Inflammatory macrophage treated with lipopolysaccharide for 4 hours (primary cell): ENCODE data around the gene CFAP77.
A peak's percentile ranks its signal among the peaks of the same experiment; 100 is the strongest.
"Not testable (repeated sequence)": the region's sequence is repeated elsewhere in the genome, so short reads cannot be mapped to it uniquely, and the experiment has no call there.

ENCODE experiments used
- DNase-seq: peaks from one replicate; pipeline ENCODE4 v3.0.0-alpha.2; 2020

CFAP77 gene

DNA sequence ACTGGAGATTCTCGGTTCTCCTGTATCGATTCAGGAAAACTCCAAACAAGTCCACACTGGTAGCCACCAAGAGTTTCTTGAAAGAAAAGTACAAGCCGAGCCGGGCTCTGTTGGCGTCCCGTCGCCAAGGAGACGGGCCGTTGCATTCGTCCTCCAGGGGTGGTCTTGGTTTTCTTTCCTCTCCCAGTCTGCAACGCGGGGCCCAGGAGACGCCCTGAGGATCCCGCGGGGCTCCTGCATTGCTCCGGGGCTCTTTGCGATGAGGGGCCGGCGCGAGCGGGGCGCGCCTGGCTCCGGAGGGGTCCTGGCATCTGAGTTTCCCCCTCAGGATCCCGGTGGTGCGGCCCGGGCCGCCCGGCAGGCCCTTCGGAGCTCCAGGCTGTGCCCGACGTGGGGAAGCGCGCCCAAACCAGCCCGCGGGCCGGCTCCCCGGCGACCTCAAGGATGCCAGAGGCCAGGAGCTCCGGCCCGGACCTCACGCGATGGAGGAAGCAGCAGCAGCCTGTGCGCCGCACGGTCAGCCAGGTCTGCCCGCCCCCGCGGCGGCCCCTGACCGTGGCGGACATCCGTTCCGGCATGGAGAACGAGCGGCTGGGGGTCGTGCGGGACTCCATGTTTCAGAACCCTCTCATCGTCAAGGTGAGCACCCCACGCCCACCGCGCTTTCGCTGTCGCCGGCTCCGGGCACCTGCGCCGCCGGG lies at the start of gene CFAP77:
TSS of gene CFAP77 (plus strand) at position 384 of the 701 bp plus-strand sequence. CDS start at position 445, 61 bp downstream.
- peak; percentile 38 for DNase-seq

DNA sequence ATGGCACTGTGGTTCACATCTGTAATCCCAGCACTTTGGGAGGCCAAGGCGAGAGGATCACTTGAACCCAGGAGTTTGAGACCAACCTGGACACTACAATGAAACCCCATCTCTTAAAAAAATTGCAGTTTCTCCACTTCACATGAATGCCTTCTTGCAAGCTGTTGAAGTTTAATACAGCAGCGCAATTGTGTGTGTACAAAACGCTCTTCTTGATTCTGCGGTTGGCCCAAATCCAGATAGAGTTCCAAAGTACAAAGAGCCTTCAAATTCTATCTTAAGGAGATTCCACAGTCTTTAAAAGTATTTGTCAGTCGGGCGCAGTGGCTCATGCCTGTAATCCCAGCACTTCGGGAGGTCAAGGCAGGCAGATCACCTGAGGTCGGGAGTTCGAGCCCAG lies 45.9 kb upstream of the CFAP77 start:
- no peak for DNase-seq

DNA sequence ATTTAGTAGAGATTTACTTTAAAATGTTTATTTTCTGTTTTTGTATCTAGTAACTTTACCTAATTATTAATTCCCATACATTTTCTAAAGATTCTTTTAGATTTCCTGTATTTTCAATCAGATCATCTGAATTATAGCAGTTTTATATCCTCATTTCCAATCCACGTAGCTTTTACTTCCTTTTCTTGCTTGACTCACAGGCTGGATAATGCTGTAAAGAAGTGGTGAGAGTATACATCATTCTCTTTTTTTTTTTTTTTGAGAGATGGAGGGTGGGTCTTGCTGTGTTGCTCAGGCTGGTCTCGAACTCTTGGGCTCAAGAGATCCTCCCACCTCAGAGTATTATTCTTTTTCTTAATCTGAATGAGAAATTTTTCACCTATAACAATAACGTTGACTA lies 44.0 kb upstream of the CFAP77 start:
- peak; percentile 65 for DNase-seq

DNA sequence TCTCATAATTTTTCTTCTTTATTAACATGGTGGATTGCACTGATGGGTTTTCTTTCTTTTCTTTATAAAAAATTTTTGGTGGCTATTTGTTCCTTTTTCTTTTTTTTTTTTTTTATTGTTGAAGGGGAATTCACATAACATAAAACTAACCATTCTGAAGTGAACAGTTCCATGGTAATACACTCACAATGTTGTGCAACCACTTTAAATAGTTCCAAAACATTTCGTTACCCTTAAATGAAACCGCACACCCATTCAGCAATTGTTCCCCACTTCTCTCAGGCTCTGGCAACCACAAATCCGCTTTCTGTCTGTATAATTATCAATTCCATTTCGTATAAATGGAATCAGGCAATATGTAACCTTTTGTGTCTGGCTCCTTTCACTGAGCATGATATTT lies 43.5 kb upstream of the CFAP77 start:
- DNase-seq, result peak; percentile 74

DNA sequence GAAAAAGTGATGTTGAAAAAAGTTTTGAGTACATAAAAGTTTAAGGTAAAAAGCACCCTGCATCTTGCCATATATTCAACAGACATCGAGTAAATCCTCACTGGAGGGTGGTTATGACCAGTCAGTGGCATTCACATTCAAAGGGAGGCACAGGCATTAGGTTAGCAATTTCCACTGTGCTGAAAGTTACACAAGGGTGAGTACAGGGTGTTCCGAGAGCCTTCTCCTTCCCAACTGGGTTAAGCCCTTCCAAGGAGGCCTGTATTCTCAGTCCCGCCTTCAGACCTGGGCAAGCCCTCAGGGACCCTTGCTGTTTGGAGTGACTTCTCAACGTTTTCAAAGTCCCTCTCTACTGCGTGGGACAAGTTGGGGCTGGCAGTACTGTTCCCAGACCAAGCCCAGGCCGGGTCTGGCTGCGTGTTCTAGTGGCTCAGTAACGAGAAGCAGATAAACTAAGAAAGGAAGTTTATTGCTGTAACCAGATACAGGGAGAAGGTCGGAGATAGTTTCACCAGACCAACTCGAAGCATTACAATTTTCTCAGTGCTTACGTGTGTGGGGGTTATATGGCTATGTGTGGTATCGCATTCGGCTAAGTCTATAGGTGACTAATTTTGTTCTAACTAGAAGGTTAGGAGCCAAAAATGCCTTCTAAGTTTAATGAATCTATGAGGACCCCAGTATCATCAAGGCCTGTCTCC lies 42.2 kb upstream of the CFAP77 start:
- DNase-seq, result no peak

DNA sequence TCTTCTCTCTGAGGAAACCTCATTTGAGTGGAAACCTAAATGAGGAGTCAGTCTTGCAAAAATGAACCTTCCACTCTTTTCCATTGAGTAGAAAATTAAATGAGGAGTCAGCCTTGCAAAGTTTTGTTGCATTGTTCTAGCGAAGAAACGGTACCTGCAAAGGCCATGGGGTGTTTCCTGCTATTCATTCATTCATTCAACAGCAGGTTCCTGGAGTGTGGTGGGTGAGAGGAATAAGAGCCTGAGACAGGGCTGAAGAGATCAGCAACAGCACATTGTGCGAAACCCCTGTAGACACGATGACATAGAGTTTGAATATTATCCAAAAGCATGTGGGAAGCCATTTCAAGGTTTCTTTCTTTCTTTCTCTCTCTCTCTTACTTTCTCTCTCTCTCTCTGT lies 40.6 kb upstream of the CFAP77 start:
- no peak for DNase-seq

DNA sequence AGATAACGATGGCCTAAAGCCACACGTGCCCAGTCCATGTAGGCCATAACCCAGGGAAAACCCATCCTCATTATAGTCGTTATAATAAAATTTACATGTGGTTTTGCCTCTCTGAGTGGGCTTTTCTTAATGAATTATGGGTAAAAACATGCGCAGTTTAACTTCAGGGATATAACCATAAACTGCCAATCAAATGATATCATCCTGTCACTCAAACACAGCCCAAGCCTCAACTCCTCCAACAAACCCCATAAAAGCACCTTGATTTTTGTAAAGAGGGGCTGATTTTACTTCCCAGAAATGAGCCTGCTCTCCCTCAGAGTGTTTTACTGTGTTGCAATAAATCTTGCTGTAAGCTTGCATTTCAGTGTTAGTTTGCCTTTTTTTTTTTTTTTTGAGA lies 39.4 kb upstream of the CFAP77 start:
- no peak for DNase-seq

DNA sequence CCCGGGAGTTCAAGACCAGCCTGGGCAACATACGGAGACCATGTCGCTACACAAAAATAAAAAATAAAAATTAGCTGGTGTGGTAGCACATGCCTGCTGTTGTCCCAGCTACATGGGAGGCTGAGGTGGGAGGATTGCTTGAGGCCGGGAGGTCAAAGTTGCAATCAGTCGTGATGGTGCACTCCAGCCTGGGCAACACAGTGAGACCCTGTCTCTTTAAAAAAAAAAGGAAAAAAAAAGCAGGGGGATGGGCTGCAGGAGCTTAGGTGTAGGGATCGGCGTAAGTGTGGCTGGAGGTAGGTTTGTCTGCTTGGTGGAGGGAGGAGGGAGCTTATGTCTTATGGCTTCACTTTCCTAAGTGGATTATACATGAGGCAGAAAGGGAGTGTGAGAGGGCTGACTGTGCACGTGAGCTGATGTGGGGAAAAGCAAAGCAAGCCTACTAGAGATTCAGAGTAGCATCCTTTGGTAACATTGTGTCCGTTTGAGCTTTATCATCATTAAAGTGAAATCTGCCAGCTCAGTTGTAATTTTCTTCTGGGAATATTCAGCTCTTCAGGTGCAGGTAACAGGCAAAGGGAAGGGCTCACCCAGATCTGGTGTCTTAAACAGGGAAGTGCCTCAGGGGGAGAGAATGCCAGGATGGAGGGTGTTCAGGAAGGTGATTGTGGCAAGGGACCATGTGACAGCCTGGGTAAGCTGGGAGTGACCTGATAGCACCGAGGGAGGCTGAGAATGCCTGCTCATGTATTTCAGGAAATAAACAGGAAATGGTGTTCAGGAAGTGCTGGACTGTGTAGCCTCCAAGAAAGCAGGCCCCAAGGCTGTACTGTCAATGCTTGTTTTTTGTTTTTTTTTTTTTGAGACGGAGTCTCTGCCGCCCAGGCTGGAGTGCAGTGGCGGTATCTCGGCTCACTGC lies 37.6 kb upstream of the CFAP77 start:
- peak; percentile 84 for DNase-seq

DNA sequence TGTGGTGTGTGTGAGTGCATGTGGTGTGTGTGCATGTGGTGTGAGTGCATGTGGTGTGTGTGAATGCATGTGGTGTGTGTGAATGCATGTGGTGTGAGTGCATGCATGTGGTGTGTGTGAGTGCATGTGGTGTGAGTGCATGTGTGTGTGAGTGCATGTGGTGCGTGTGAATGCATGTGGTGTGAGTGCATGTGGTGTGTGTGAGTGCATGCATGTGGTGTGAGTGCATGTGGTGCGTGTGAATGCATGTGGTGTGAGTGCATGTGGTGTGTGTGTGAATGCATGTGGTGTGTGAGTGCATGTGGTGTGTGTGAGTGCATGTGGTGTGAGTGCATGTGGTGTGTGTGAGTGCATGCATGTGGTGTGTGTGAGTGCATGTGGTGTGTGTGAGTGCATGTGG lies 32.2 kb upstream of the CFAP77 start:
- not testable (repeated sequence) for DNase-seq

DNA sequence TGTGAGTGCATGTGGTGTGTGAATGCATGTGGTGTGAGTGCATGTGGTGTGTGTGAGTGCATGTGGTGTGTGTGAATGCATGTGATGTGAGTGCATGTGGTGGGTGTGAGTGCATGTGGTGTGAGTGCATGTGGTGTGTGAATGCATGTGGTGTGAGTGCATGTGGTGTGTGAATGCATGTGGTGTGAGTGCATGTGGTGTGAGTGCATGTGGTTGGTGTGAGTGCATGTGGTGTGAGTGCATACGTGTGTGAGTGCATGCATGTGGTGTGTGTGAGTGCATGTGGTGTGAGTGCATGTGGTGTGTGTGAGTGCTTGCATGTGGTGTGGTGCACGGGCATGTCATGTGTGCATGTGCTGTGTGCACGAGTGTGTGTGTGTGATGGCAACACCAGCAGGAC lies 31.6 kb upstream of the CFAP77 start:
- DNase-seq, result not testable (repeated sequence)

DNA sequence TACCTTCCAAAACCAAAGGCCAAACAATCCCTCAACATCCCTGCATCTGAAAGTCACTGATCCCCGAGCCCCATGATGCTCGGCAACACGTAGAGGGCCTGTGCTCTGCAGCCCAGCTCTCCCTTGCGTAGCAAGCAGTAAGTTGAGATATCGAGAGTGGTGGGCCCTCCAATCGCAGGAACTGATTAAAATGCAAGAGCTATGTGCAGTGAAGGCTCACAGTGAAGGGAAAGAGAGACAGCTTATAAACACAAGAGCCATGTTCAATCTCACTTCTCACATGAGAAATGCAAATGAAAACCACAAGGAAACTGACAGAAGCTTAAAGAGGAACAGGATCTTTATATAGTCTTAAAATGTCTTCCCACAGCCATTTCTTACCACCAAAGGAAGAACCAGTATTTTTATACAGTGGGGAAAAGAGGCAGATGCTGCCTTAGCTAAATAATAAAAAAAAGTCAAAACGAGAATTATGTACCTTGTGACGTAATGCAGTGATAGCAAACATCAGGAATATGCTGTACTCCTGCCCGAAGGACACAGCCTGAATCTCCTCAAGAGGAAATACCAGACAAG lies 28.0 kb upstream of the CFAP77 start:
- DNase-seq, result peak; percentile 72

DNA sequence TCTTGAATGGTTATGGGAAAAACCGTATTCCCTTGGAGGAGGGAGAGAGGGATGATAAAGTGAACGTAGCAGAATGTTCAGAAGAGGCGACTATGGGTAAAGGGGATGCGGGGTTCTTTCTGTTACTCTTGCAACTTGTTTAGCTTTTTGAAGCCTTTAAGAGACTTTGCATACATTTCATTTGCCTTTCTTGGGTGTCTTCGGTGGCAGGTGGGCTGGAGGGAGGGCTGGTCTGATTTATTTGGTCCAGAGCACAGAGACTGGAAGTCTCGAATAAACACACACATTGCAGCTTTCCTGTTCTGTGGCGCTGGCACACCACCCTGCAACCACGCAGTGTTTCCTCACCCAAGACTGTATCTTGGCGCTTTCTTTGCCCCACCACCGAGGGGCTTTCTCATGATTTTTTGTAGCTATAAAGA lies 26.5 kb upstream of the CFAP77 start:
- DNase-seq, result no peak

DNA sequence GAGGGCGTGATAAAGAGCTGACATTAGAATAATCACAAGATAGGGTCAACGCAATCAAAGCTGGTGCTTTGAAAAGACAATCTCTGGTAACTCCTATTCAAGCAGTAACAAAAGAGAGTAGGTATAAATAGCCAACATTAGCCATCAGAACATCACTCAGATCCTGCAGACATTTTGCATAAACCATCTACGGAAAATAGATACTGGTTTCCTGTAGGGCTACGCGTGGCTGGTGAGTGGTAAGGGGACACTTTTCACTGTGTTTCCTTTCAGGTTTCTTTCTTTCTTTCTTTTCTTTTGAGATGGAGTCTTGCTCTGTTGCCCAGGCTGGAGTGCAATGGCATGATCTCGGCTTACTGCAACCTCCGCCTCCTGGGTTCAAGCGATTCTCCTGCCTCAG lies 25.6 kb upstream of the CFAP77 start:
- no peak for DNase-seq

DNA sequence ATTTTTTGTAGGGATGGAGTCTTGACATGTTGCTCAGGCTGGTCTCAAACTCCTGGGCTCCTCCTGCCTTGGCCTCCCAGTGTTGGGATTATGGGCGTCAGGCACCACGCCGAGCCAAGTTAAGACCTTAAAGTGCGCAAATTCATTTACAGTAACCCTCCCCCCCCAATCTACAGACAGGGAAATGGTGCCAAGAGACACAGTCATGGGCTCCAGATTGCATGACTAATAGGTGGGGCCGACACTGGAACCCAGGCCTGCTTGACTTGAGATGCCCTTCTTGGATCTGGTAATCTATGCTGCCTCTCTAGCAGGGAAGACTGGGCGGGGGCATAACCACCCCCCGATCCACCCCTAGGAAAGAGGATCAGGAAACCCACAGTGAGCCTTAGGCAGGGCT lies 22.9 kb upstream of the CFAP77 start:
- no peak for DNase-seq

DNA sequence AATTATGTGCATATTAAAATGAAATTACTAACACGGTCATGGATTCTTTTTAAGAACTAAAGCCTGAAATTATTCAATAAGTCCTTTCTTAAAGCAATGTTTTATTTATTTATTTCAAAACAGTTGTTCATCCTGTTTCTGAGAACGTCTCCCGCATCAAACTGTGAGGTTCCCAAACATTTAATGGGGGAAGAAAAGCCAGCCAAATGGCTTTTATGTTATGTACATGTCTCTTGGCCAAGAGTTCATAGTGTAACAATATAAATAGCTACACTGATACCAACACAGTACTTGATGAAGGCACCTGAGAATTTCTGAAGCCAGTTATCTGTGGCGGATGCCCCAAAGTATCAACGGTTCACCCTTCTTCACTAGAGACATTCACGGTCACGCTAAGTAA lies 19.0 kb upstream of the CFAP77 start:
- DNase-seq, result no peak

DNA sequence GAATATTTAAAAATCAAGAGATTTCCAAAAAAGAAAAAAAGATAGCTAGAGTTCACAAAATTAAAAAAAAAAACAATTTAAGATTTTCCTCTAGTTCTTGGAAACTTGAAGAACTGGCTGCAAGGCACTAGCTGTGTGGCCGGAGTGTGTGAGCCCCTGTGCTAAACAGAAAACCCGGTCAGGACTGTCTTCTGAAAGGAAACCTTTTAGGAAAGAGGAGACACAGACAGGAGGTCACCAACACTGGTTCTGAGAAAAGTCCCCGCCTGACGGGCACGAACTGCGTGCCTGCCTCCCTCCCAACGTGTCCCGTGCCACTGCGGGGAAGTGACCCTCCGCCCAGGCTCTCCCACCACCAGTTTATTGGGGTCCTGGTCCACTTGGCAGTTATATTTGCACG lies 18.6 kb upstream of the CFAP77 start:
- DNase-seq, result no peak

DNA sequence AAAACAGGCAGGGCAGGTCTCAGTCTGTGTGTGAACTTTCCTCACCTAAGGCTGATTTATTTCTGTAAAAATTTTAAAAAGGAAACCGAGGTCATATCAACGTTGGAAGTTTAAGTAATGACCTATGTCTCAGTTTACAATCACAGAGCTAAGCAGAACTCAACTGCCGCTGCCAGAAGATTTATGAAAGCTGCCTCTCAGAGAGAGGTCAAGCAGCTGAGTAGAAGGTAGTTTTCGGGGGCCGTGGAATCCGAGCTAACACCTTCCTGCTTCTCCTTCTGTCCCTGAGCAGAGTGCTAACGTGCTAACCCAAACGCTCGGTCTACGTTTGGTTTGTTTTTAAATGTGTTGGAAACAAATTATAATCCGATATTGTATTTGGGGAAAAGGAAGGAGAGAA lies 14.5 kb upstream of the CFAP77 start:
- no peak for DNase-seq

DNA sequence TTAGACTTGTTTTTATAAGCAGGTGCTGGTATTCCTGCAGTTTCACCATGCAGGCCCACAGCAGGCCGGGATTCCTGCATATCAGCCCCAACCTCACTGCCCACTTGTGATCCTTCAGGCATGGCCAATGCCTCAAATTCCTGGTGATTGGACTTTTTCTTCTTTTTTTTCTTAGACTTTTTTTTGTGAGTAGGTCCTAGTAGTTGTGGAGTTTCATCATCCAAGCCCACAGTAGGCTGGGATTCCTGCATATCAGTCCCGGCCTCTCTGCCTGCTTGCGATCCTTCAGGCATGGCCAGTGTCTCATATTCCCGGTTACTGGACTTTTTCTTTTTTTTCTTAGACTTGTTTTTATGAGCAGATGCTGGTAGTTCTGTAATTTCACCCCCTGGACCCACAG lies 8.2 kb upstream of the CFAP77 start:
- DNase-seq, result no peak

DNA sequence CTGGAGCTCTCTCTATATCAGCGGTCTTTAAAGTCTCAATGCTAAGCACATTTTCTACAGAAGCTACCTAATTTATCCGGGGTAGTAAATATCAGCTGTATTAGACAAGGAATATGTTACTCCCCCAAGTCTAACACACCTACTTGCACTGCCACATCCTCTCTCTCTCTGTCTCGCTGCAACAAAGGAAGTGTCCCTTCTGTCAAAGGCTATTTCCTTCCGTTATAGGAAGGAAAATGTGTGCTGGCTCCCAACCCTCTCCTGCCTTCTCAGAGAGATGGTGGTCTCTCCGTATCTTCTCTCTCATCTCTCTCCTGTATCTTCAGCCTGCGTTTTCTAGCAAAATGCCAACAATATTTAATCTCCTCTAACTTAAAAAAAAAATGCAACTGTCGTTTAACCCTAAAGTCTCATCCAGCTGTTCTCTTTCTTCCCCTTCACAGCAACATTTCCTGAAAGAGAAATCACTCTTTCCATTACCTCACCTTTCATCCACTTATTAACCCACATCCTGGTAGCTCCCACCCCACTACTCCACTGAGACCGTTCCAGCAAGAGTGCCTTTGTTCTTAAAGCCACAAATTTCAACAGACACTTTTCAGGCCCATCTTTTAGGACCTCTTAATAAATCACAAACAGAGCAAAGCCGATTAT lies 5.7 kb upstream of the CFAP77 start:
- no peak for DNase-seq

DNA sequence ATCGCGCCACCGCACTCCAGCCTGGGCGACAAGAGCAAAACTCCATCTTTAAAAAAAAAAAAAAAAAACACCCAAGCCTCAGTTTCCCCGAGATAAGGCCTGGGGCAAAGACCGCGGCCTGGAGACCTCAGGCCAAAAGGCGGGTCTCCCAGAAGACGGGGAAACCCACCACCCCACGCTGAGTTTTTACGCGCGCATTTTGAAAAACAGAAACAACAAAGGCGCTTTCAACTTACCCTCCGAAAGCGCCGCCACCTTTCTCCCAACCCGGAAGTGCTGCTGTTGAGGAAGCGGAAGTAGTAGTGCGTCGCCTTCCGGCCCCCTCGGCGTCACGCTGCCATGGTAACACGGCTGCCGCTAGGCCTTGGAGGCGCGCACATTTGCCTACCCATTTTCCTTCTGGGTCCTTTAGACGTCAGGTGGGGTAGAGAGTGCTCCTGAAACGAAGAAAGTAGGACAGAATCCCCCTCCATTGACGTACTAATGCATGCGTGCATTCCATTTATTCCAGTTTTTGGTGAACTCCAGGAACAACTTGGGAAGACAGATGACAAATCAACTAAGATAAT lies 3.4 kb upstream of the CFAP77 start, which contains the start of gene TTF1:
TSS of gene TTF1 (minus strand) at position 287 of the 569 bp plus-strand sequence. CDS start 4,019 bp downstream, outside the sequence.
- peak; percentile 95 for DNase-seq

DNA sequence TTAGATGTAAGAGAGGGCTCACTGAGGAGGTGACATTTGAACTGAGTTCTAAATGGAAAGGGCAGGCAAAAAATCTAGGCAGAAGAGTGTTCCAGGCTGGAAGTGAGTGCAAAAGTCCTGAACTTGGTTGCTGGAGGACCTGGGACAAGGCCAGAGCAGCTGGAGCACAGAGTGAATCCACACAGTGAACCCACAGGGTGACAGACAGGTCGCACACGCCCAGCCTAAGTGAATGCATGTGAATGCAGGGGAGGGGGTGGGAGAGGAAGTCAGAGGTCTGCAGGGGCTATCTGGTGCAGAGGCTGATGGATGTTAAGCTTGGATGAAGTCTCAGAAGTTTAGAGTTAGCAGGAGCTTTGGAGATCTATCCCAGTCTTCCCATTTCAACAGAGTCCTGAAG lies 2.8 kb upstream of the CFAP77 start:
- no peak for DNase-seq

DNA sequence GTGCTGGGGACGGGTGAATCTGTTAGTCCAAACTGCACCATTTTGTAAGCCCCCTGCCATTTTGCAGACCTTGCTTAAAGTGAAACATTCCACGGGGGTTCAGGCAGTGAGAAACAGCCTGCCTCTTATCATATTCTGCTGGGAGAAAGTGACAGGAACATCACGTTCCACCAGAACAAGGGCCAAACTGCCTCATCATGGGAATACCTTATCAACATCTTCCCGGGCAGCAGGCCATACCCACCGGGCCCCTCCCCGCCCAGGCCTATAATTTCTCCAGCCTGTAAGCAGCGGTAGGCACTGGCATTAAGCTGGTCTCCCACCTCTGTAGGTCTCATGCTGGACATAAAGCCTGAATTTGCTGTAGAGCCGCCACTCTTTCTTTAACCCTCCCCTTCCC lies 1.5 kb upstream of the CFAP77 start:
- DNase-seq, result no peak
